ENCODE measurements around the gene THSD7B.

THSD7B gene

GRCh38 chr2:137676346-137676745, 911.0 kb downstream of the THSD7B start:
- H3K27me3 ChIP-seq (ENCODE audit: insufficient read depth, low read length), result no peaks in the 10 kb centered on the region
- no peak overlapping the region for H3K9ac ChIP-seq (ENCODE audit: low read length)
- no peak overlapping the region for H3K27ac ChIP-seq (ENCODE audit: low read depth, low read length)
- H2AK5ac ChIP-seq (ENCODE audit: low read length), result no peak overlapping the region
- H3K4me1 ChIP-seq (ENCODE audit: control insufficient read depth in 1 of 2, insufficient read depth in 2 of 2, low read length in 2 of 2), result no peaks in the 10 kb centered on the region
- H3K9me3 ChIP-seq (ENCODE audit: insufficient read depth, low read depth, low read length), result no peaks in the 10 kb centered on the region
- H3K79me1 ChIP-seq (ENCODE audit: low read length), result no peaks in the 10 kb centered on the region
- no peak for DNase-seq
- H3K14ac ChIP-seq (ENCODE audit: low read length), result no peak overlapping the region
- H3K18ac ChIP-seq (ENCODE audit: low read length), result no peak overlapping the region
- no peak overlapping the region for H4K12ac ChIP-seq (ENCODE audit: low read depth, low read length)
- no peak overlapping the region for H4K8ac ChIP-seq (ENCODE audit: low read depth, low read length)
- no peak overlapping the region for H4K91ac ChIP-seq (ENCODE audit: low read depth, low read length)
- H3K4me3 ChIP-seq (ENCODE audit: low read depth, low read length), result no peak overlapping the region
- no peak overlapping the region for H2BK120ac ChIP-seq (ENCODE audit: insufficient read depth, low read length, poor library complexity)
- H2AFZ ChIP-seq (ENCODE audit: insufficient read depth, low read length, poor library complexity), result no peak overlapping the region
- no peaks in the 10 kb centered on the region for H3K79me2 ChIP-seq (ENCODE audit: control insufficient read depth, insufficient read depth, low read length, poor library complexity)
- no peak overlapping the region for H3K4ac ChIP-seq (ENCODE audit: low read depth, low read length)
- H3K36me3 ChIP-seq (ENCODE audit: control insufficient read depth in 1 of 2, insufficient read depth in 2 of 2, low read length in 2 of 2), result no peaks in the 10 kb centered on the region
- H3K4me2 ChIP-seq (ENCODE audit: low read length), result no peak overlapping the region
- H3K23ac ChIP-seq (ENCODE audit: low read length), result no peak overlapping the region
- H2BK12ac ChIP-seq (ENCODE audit: low read length), result no peak overlapping the region
- H2BK5ac ChIP-seq (ENCODE audit: low read depth, low read length, poor library complexity), result no peak overlapping the region
- WGBS (ENCODE audit: extremely low coverage, insufficient coverage, insufficient read length), result no CpG with 5 or more reads among the region's 3 CpGs

GRCh38 chr2:137677466-137677865, 912.1 kb downstream of the THSD7B start:
- Histone ChIP-seq H3K79me2 (ENCODE audit: control insufficient read depth, insufficient read depth, low read length, poor library complexity) (no peaks in the 10 kb centered on the region), H3K9ac (ENCODE audit: low read length) (no peak overlapping the region), H3K14ac (ENCODE audit: low read length) (no peak overlapping the region), H4K91ac (ENCODE audit: low read depth, low read length) (no peak overlapping the region), H4K8ac (ENCODE audit: low read depth, low read length) (no peak overlapping the region), H2BK5ac (ENCODE audit: low read depth, low read length, poor library complexity) (no peak overlapping the region), H2AFZ (ENCODE audit: insufficient read depth, low read length, poor library complexity) (no peak overlapping the region), H3K27me3 (ENCODE audit: insufficient read depth, low read length) (no peaks in the 10 kb centered on the region), H3K27ac (ENCODE audit: low read depth, low read length) (no peak overlapping the region), H3K23ac (ENCODE audit: low read length) (no peak overlapping the region), H4K12ac (ENCODE audit: low read depth, low read length) (no peak overlapping the region), H3K4me3 (ENCODE audit: low read depth, low read length) (no peak overlapping the region), H3K4me2 (ENCODE audit: low read length) (no peak overlapping the region), H3K9me3 (ENCODE audit: insufficient read depth, low read depth, low read length) (no peaks in the 10 kb centered on the region), H3K79me1 (ENCODE audit: low read length) (no peaks in the 10 kb centered on the region), H2AK5ac (ENCODE audit: low read length) (no peak overlapping the region), H2BK12ac (ENCODE audit: low read length) (no peak overlapping the region), H3K36me3 (ENCODE audit: control insufficient read depth in 1 of 2, insufficient read depth in 2 of 2, low read length in 2 of 2) (no peaks in the 10 kb centered on the region), H3K18ac (ENCODE audit: low read length) (no peak overlapping the region), H3K4ac (ENCODE audit: low read depth, low read length) (no peak overlapping the region), H3K4me1 (ENCODE audit: control insufficient read depth in 1 of 2, insufficient read depth in 2 of 2, low read length in 2 of 2) (no peaks in the 10 kb centered on the region), H2BK120ac (ENCODE audit: insufficient read depth, low read length, poor library complexity) (no peak overlapping the region)
- no peak for DNase-seq
- no CpG with 5 or more reads among the region's 1 CpG for WGBS (ENCODE audit: extremely low coverage, insufficient coverage, insufficient read length)

GRCh38 chr2:137689549-137689948, 924.2 kb downstream of the THSD7B start:
- Histone ChIP-seq H3K9ac (ENCODE audit: low read length) (no peak overlapping the region), H3K27me3 (ENCODE audit: insufficient read depth, low read length) (no peaks in the 10 kb centered on the region), H3K4ac (ENCODE audit: low read depth, low read length) (no peak overlapping the region), H2AFZ (ENCODE audit: insufficient read depth, low read length, poor library complexity) (no peak overlapping the region), H3K79me2 (ENCODE audit: control insufficient read depth, insufficient read depth, low read length, poor library complexity) (no peaks in the 10 kb centered on the region), H3K4me2 (ENCODE audit: low read length) (no peak overlapping the region), H4K91ac (ENCODE audit: low read depth, low read length) (no peak overlapping the region), H3K4me1 (ENCODE audit: control insufficient read depth in 1 of 2, insufficient read depth in 2 of 2, low read length in 2 of 2) (no peaks in the 10 kb centered on the region), H3K36me3 (ENCODE audit: control insufficient read depth in 1 of 2, insufficient read depth in 2 of 2, low read length in 2 of 2) (no peaks in the 10 kb centered on the region), H3K23ac (ENCODE audit: low read length) (no peak overlapping the region), H4K12ac (ENCODE audit: low read depth, low read length) (no peak overlapping the region), H3K9me3 (ENCODE audit: insufficient read depth, low read depth, low read length) (no peaks in the 10 kb centered on the region), H4K8ac (ENCODE audit: low read depth, low read length) (no peak overlapping the region), H3K79me1 (ENCODE audit: low read length) (no peaks in the 10 kb centered on the region), H2BK5ac (ENCODE audit: low read depth, low read length, poor library complexity) (no peak overlapping the region), H3K4me3 (ENCODE audit: low read depth, low read length) (no peak overlapping the region), H3K18ac (ENCODE audit: low read length) (no peak overlapping the region), H2AK5ac (ENCODE audit: low read length) (no peak overlapping the region), H2BK120ac (ENCODE audit: insufficient read depth, low read length, poor library complexity) (no peak overlapping the region), H2BK12ac (ENCODE audit: low read length) (no peak overlapping the region), H3K14ac (ENCODE audit: low read length) (no peak overlapping the region), H3K27ac (ENCODE audit: low read depth, low read length) (no peak overlapping the region)
- DNase-seq, result no peak
- WGBS (ENCODE audit: extremely low coverage, insufficient coverage, insufficient read length), result no CpG with 5 or more reads among the region's 1 CpG

- H3K4me2 ChIP-seq (ENCODE audit: low read length), result no peak overlapping the region
- DNase-seq, result no peak
- H3K79me2 ChIP-seq (ENCODE audit: control insufficient read depth, insufficient read depth, low read length, poor library complexity), result no peaks in the 10 kb centered on the region
- no peaks in the 10 kb centered on the region for H3K79me1 ChIP-seq (ENCODE audit: low read length)
- H4K12ac ChIP-seq (ENCODE audit: low read depth, low read length), result no peak overlapping the region
- no peak overlapping the region for H2AK5ac ChIP-seq (ENCODE audit: low read length)
- no peak overlapping the region for H3K27ac ChIP-seq (ENCODE audit: low read depth, low read length)
- no CpG with 5 or more reads among the region's 2 CpGs for WGBS (ENCODE audit: extremely low coverage, insufficient coverage, insufficient read length)
- H3K4me1 ChIP-seq (ENCODE audit: control insufficient read depth in 1 of 2, insufficient read depth in 2 of 2, low read length in 2 of 2), result no peaks in the 10 kb centered on the region
- no peak overlapping the region for H3K14ac ChIP-seq (ENCODE audit: low read length)
- no peak overlapping the region for H3K9ac ChIP-seq (ENCODE audit: low read length)
- no peak overlapping the region for H4K91ac ChIP-seq (ENCODE audit: low read depth, low read length)
- no peak overlapping the region for H4K8ac ChIP-seq (ENCODE audit: low read depth, low read length)
- H2BK120ac ChIP-seq (ENCODE audit: insufficient read depth, low read length, poor library complexity), result no peak overlapping the region
- no peak overlapping the region for H3K23ac ChIP-seq (ENCODE audit: low read length)
- H3K4me3 ChIP-seq (ENCODE audit: low read depth, low read length), result no peak overlapping the region
- H3K9me3 ChIP-seq (ENCODE audit: insufficient read depth, low read depth, low read length), result no peaks in the 10 kb centered on the region
- H3K36me3 ChIP-seq (ENCODE audit: control insufficient read depth in 1 of 2, insufficient read depth in 2 of 2, low read length in 2 of 2), result no peaks in the 10 kb centered on the region
- H2BK5ac ChIP-seq (ENCODE audit: low read depth, low read length, poor library complexity), result no peak overlapping the region
- H3K4ac ChIP-seq (ENCODE audit: low read depth, low read length), result no peak overlapping the region
- H3K18ac ChIP-seq (ENCODE audit: low read length), result no peak overlapping the region
- H2BK12ac ChIP-seq (ENCODE audit: low read length), result no peak overlapping the region
- no peak overlapping the region for H2AFZ ChIP-seq (ENCODE audit: insufficient read depth, low read length, poor library complexity)
- no peaks in the 10 kb centered on the region for H3K27me3 ChIP-seq (ENCODE audit: insufficient read depth, low read length)
Measured at GRCh38 chr2:137693534-137693933, 928.2 kb downstream of the THSD7B start.

Data from trophoblast cell (in vitro differentiated cells and primary cell).